Heart left ventricle (tissue), 13 donors: ENCODE data around the gene CD2AP.

Experiments
- POLR2A ChIP-seq, 2 donors: fragments of 450-650 bp; IDR thresholded peaks; one replicate each; pipeline ENCODE4 v1.6.1; 2017; ENCODE audit warnings: antibody characterized with exemption in 2 of 2, mild to moderate bottlenecking in 2 of 2, moderate library complexity in 2 of 2
- TF ChIP-seq, protein P1 (sequence below), 12 donors: fragments of 200-600 bp; sonication (generic) in 4 of 12; IDR thresholded peaks; one replicate each; pipeline versions ENCODE4 v1.5.0 to v1.8.0; 2018 to 2022; ENCODE audit warnings: antibody characterized with exemption in 12 of 12, mild to moderate bottlenecking in 5 of 12
- donor health status: ischemic (EF 13 %, LVEDD 7.1; RV severe dilation, severe dysfunction).
- donor health status: DM: no; HTN: yes; CAD: no.
- donor health status: DM: no; HTN: no; CAD: no.
- donor health status: ischemic (EF 25% LVEDD 6.9; RV normal size, moderate dysfunction).
- donor health status: ischemic (EF 25% LVEDD 5.7; RV mildly dilated, moderate dysfunction).
- donor health status: ischemic (EF 35%, LVEDD 5.7; RV mildly dilated, moderate dysfunction).
- donor health status: nonischemic (EF 11% LVEDD 7.7; RV severe dilation, severe dysfunction).
- donor health status: DM: yes; HTN: yes; CAD: no.
- donor health status: PGD.
- donor health status: ischemic (EF 29% LVEDD 5.4; RV normal size, mild dysfunction).
- donor health status: nonischemic (EF 23%, LVEDD 6.1; RV moderate dilation, normal function).

- TF ChIP-seq POLR2A (IDR thresholded peaks at IDR 0.05), result no peak
- TF ChIP-seq, protein P1, sequence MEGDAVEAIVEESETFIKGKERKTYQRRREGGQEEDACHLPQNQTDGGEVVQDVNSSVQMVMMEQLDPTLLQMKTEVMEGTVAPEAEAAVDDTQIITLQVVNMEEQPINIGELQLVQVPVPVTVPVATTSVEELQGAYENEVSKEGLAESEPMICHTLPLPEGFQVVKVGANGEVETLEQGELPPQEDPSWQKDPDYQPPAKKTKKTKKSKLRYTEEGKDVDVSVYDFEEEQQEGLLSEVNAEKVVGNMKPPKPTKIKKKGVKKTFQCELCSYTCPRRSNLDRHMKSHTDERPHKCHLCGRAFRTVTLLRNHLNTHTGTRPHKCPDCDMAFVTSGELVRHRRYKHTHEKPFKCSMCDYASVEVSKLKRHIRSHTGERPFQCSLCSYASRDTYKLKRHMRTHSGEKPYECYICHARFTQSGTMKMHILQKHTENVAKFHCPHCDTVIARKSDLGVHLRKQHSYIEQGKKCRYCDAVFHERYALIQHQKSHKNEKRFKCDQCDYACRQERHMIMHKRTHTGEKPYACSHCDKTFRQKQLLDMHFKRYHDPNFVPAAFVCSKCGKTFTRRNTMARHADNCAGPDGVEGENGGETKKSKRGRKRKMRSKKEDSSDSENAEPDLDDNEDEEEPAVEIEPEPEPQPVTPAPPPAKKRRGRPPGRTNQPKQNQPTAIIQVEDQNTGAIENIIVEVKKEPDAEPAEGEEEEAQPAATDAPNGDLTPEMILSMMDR (IDR thresholded peaks at IDR 0.05), result no peak
Observed at GRCh38 chr6:47479140-47479508, 1.5 kb downstream of the CD2AP start.
